ENCODE data around the gene RAI1.

DNA sequence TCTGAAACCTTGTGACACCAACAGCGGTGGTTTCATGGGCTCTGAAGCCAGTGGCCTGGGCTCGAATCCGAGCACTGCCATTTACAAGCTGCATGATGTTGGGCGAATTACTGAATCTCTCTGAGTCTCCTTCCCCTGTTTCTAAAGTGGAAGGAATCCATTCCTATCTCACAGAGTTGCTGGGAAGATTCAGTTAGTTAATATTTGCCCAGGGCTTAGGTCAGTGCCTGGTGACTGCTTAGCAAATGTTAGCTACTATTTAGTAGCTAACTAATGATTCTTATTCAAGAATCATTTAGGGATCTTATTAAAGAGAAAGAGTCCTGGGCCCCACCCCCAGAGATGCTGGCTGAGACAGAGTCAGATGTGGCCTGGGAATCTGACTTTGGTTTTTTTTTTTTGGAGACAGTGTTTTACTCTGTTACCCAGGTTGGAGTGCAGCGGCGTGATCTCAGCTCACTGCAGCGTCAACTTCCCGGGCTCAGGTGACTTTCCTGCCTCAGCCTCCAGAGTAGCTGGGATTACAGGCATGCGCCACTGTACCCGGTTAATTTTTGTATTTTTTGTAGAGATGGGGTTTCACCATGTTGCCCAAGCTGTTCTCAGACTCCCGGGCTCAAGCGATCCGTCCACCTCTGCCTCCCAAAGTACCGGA lies 33.6 kb upstream of the RAI1 start:
- TF ChIP-seq SUZ12 (IDR thresholded peaks at IDR 0.05) (no peak), ARNT (IDR thresholded peaks at IDR 0.05) (no peak), BHLHE40 (IDR thresholded peaks at IDR 0.05; ENCODE audit: borderline replicate concordance) (no peak), L3MBTL2 (conservative IDR thresholded peaks at IDR 0.05) (no peak), FOXM1 (IDR thresholded peaks at IDR 0.05; ENCODE audit: borderline replicate concordance) (no peak), ZNF384 (IDR thresholded peaks at IDR 0.05) (no peak), SP1 (IDR thresholded peaks at IDR 0.05) (no peak), ELF4 (IDR thresholded peaks at IDR 0.05) (no peak), TARDBP (IDR thresholded peaks at IDR 0.05) (no peak), FOXK2 (IDR thresholded peaks at IDR 0.05) (no peak), NFRKB (IDR thresholded peaks at IDR 0.05) (no peak), CTBP1 (IDR thresholded peaks at IDR 0.05; ENCODE audit: borderline replicate concordance) (no peak), HDGF (IDR thresholded peaks at IDR 0.05; ENCODE audit: borderline replicate concordance) (no peak)
- TF ChIP-seq, protein P1, sequence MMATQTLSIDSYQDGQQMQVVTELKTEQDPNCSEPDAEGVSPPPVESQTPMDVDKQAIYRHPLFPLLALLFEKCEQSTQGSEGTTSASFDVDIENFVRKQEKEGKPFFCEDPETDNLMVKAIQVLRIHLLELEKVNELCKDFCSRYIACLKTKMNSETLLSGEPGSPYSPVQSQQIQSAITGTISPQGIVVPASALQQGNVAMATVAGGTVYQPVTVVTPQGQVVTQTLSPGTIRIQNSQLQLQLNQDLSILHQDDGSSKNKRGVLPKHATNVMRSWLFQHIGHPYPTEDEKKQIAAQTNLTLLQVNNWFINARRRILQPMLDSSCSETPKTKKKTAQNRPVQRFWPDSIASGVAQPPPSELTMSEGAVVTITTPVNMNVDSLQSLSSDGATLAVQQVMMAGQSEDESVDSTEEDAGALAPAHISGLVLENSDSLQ (IDR thresholded peaks at IDR 0.05), result no peak

All from HEK293T (cell line).